ENCODE data around the gene GREB1. TPM values are rescaled to one million over a fixed set of nuclear protein-coding genes. Genes with fewer than 3 reads are reported as not detected.

Gene GREB1
- total and polyA plus RNA-seq, 2 experiments from 2014 or later: 5.7 to 6.4 TPM

DNA sequence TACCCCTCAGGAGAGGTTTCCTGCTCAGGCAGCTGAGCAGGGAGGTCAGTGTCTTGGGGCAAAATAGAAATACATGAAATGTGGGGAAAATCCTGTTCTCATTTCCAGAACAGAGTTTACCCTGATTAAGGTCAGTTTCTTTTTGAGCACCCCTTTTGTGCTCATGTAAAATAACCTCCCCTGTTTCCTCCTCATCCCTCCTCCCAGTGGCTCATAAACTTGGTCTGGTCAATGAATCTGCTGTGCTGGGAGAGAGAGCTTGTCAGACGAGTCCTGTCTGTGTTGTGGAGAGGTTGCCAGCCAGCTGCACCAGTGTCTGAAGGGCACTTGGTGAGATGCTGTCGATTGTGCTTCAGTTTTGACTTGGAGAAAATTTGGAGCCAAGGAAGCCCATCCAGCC, 87.6 kb downstream of the GREB1 start:
- H3K27ac ChIP-seq: no peak overlapping the region
- no peak overlapping the region for H3K4me3 ChIP-seq
- H3K4me2 ChIP-seq: no peak overlapping the region
- WGBS (ENCODE audit: low lambda C conversion rate, missing lambda C conversion rate): 69% methylated on average over 2 of the region's 2 CpGs
- no peaks in the 10 kb centered on the region for H3K79me2 ChIP-seq
- H2AFZ ChIP-seq: no peak overlapping the region
- no peaks in the 10 kb centered on the region for H4K20me1 ChIP-seq (ENCODE audit: insufficient read depth, poor library complexity, severe bottlenecking)
- H3K4me1 ChIP-seq (ENCODE audit: insufficient read depth): no peaks in the 10 kb centered on the region
- DNase-seq (ENCODE audit: low spot score): no peak
- no peaks in the 10 kb centered on the region for H3K9me2 ChIP-seq (replicated peaks; ENCODE audit: insufficient read depth)
- H3K9me3 ChIP-seq (ENCODE audit: low read depth): no peaks in the 10 kb centered on the region
- no peaks in the 10 kb centered on the region for H3K36me3 ChIP-seq (replicated peaks; ENCODE audit: insufficient read depth, low read depth)
- no peaks in the 10 kb centered on the region for H3K27me3 ChIP-seq
- TF ChIP-seq, protein P1, sequence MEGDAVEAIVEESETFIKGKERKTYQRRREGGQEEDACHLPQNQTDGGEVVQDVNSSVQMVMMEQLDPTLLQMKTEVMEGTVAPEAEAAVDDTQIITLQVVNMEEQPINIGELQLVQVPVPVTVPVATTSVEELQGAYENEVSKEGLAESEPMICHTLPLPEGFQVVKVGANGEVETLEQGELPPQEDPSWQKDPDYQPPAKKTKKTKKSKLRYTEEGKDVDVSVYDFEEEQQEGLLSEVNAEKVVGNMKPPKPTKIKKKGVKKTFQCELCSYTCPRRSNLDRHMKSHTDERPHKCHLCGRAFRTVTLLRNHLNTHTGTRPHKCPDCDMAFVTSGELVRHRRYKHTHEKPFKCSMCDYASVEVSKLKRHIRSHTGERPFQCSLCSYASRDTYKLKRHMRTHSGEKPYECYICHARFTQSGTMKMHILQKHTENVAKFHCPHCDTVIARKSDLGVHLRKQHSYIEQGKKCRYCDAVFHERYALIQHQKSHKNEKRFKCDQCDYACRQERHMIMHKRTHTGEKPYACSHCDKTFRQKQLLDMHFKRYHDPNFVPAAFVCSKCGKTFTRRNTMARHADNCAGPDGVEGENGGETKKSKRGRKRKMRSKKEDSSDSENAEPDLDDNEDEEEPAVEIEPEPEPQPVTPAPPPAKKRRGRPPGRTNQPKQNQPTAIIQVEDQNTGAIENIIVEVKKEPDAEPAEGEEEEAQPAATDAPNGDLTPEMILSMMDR (IDR thresholded peaks at IDR 0.05; ENCODE audit: poor library complexity): no peak
- no peak for TF ChIP-seq EZH2 (IDR thresholded peaks at IDR 0.05; ENCODE audit: borderline replicate concordance)
- no peak for TF ChIP-seq EZH2phosphoT487 (IDR thresholded peaks at IDR 0.05; ENCODE audit: low read depth, severe bottlenecking, unreplicated experiment)

DNA sequence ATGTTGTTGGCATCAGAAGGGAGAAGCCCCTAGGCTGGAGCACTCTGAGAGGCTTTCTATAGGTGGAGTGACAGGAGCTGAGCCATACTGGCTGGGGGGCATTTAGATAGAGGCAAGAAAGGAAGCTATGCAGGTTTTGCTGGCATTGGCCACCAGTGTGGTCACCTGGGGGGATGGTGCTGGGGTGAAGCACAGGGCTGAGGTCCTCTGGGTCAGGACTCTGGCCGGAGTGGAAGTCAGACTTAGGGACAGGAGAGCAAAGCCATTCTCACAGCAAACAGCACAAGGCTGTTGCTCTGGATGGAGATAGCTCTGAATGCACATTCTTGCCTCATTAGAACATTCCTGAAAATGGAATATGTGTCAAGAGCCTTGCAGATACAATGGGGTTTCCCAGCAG, 88.8 kb downstream of the GREB1 start:
- Histone ChIP-seq H3K9me2 (replicated peaks; ENCODE audit: insufficient read depth) (no peaks in the 10 kb centered on the region), H3K27me3 (no peaks in the 10 kb centered on the region), H4K20me1 (ENCODE audit: insufficient read depth, poor library complexity, severe bottlenecking) (no peaks in the 10 kb centered on the region), H3K27ac (no peak overlapping the region), H3K36me3 (replicated peaks; ENCODE audit: insufficient read depth, low read depth) (no peaks in the 10 kb centered on the region), H3K4me2 (no peak overlapping the region), H3K4me1 (ENCODE audit: insufficient read depth) (no peaks in the 10 kb centered on the region), H3K79me2 (no peaks in the 10 kb centered on the region), H3K9me3 (ENCODE audit: low read depth) (no peaks in the 10 kb centered on the region), H3K4me3 (no peak overlapping the region), H2AFZ (no peak overlapping the region)
- no peak for DNase-seq (ENCODE audit: low spot score)
- WGBS (ENCODE audit: low lambda C conversion rate, missing lambda C conversion rate): 85% methylated on average over 1 of the region's 1 CpG
- TF ChIP-seq, protein P1 (IDR thresholded peaks at IDR 0.05; ENCODE audit: poor library complexity): no peak
- TF ChIP-seq EZH2phosphoT487 (IDR thresholded peaks at IDR 0.05; ENCODE audit: low read depth, severe bottlenecking, unreplicated experiment): no peak

DNA sequence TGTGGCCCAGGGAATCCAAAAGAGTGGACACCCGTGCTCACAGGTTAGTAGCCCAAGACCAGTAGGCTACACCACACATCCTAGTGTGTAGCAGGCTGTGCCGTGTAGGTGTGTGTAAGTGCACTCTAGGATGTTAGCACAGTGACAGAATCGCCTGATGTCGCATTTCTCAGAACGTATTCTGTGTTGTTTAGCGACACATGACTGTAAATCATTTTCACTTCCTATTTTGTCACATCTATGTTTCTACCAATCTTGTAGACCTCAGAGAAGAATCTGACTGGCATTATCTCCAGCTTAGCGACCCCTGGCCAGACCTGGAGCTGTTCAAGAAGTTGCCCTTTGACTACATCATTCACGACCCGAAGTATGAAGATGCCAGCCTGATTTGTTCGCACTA, 91.0 kb downstream of the GREB1 start:
- Histone ChIP-seq H3K79me2 (no peaks in the 10 kb centered on the region), H3K27me3 (no peaks in the 10 kb centered on the region), H3K27ac (no peak overlapping the region), H2AFZ (no peak overlapping the region), H3K9me2 (replicated peaks; ENCODE audit: insufficient read depth) (no peaks in the 10 kb centered on the region), H3K4me3 (no peak overlapping the region), H4K20me1 (ENCODE audit: insufficient read depth, poor library complexity, severe bottlenecking) (no peaks in the 10 kb centered on the region), H3K4me1 (ENCODE audit: insufficient read depth) (no peaks in the 10 kb centered on the region), H3K9me3 (ENCODE audit: low read depth) (no peaks in the 10 kb centered on the region), H3K4me2 (no peak overlapping the region), H3K36me3 (replicated peaks; ENCODE audit: insufficient read depth, low read depth) (no peaks in the 10 kb centered on the region)
- TF ChIP-seq EZH2 (IDR thresholded peaks at IDR 0.05; ENCODE audit: borderline replicate concordance): no peak
- TF ChIP-seq, protein P1 (IDR thresholded peaks at IDR 0.05; ENCODE audit: poor library complexity): no peak
- TF ChIP-seq EZH2phosphoT487 (IDR thresholded peaks at IDR 0.05; ENCODE audit: low read depth, severe bottlenecking, unreplicated experiment): no peak
- WGBS (ENCODE audit: low lambda C conversion rate, missing lambda C conversion rate): 96% methylated on average over 10 of the region's 10 CpGs
- no peak for DNase-seq (ENCODE audit: low spot score)

DNA sequence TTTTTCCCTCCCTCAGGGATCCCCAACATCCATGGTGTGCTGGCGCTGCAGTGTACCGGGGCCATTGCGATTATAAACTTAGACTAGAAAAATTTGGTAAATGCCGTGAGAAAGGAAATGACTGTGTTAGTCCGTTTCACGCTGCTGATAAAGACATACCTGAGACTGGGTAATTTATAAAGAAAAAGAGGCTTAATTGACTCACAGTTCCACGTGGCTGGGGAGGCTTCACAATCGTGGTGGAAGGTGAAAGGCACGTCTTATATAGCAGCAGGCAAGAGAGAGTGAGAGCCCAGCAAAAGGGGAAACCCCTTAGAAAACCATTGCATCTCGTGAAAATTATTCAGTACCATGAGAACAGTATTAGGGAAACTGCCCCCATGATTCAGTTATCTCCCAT, 91.8 kb downstream of the GREB1 start:
- Histone ChIP-seq H3K27ac (no peak overlapping the region), H3K9me2 (replicated peaks; ENCODE audit: insufficient read depth) (no peaks in the 10 kb centered on the region), H3K27me3 (no peaks in the 10 kb centered on the region), H3K79me2 (no peaks in the 10 kb centered on the region), H4K20me1 (ENCODE audit: insufficient read depth, poor library complexity, severe bottlenecking) (no peaks in the 10 kb centered on the region), H3K4me1 (ENCODE audit: insufficient read depth) (no peaks in the 10 kb centered on the region), H3K4me2 (no peak overlapping the region), H3K4me3 (no peak overlapping the region), H3K36me3 (replicated peaks; ENCODE audit: insufficient read depth, low read depth) (no peaks in the 10 kb centered on the region), H3K9me3 (ENCODE audit: low read depth) (no peaks in the 10 kb centered on the region), H2AFZ (no peak overlapping the region)
- 96% methylated on average over 10 of the region's 10 CpGs for WGBS (ENCODE audit: low lambda C conversion rate, missing lambda C conversion rate)
- no peak for DNase-seq (ENCODE audit: low spot score)
- TF ChIP-seq EZH2phosphoT487 (IDR thresholded peaks at IDR 0.05; ENCODE audit: low read depth, severe bottlenecking, unreplicated experiment) (no peak), EZH2 (IDR thresholded peaks at IDR 0.05; ENCODE audit: borderline replicate concordance) (no peak)
- TF ChIP-seq, protein P1 (IDR thresholded peaks at IDR 0.05; ENCODE audit: poor library complexity): no peak

All from hepatocyte (in vitro differentiated cells).